PC-3 (cell line): ENCODE results near the gene BATF3. TPM values are rescaled to one million over a fixed set of nuclear protein-coding genes. Genes with fewer than 3 reads are reported as not detected.

Experiments used
- ATAC-seq: fragments of 200-7000 bp; cut with Tn5 transposase; 2 replicates; pipeline ENCODE4 v1.9.1; 2020; ENCODE audit warnings: mild to moderate bottlenecking, moderate library complexity
- BruUV-seq: library from RNA; stranded (reverse); fragments of 400-500 nt; replicated peaks from 2 replicates; lab custom pipeline; 2021; lab: Mats Ljungman, UMichigan
- CTCF ChIA-PET: fragments of 300-600 bp; sonication (Branson Sonifier 250); formaldehyde crosslinking; loops from one replicate; lab custom pipeline; 2022; ENCODE audit warnings: antibody characterized with exemption; lab: Charles Lee
- POLR2A ChIA-PET: fragments of 300-600 bp; sonication (Branson Sonifier 250); formaldehyde crosslinking; loops from one replicate; lab custom pipeline; 2022; ENCODE audit warnings: antibody characterized with exemption; ENCODE audit not compliant: unreplicated experiment; lab: Charles Lee
- DNase-seq: peaks from one replicate; pipeline ENCODE4 v3.0.0-alpha.2; 2015
- H2AFZ ChIP-seq: fragments of 300-600 bp; sonication (generic); 2 replicates; pipeline ENCODE4 v1.6.0; 2016; ENCODE audit warnings: antibody characterized with exemption, low read length
- H3F3A ChIP-seq: fragments of 300-600 bp; sonication (generic); one replicate; pipeline ENCODE4 v1.6.0; 2017; ENCODE audit warnings: antibody characterized with exemption, low read length, control low read depth, mild to moderate bottlenecking; ENCODE audit not compliant: unreplicated experiment
- H3K27ac ChIP-seq: fragments of 300-600 bp; sonication (generic); 2 replicates; pipeline ENCODE4 v1.5.1; 2016; ENCODE audit warnings: mild to moderate bottlenecking, low read length
- H3K27me3 ChIP-seq: fragments of 300-600 bp; sonication (generic); 2 replicates; pipeline ENCODE4 v1.6.1; 2016; ENCODE audit warnings: low read length, mixed read lengths
- H3K36me3 ChIP-seq: fragments of 300-600 bp; sonication (generic); 2 replicates; pipeline ENCODE4 v1.6.1; 2016; ENCODE audit warnings: low read depth, mixed run types, low read length, mixed read lengths
- H3K4me1 ChIP-seq: fragments of 300-600 bp; sonication (generic); 2 replicates; pipeline ENCODE4 v1.5.1; 2016; ENCODE audit warnings: low read length; ENCODE audit not compliant: insufficient read depth
- H3K4me2 ChIP-seq: fragments of 300-600 bp; sonication (generic); 2 replicates; pipeline ENCODE4 v1.6.0; 2016; ENCODE audit warnings: low read length
- H3K4me3 ChIP-seq: fragments of 300-600 bp; sonication (generic); 2 replicates; pipeline ENCODE4 v1.5.1; 2016; ENCODE audit warnings: mild to moderate bottlenecking, low read length, mixed read lengths
- H3K79me2 ChIP-seq: fragments of 300-600 bp; sonication (generic); 2 replicates; pipeline ENCODE4 v1.6.1; 2017; ENCODE audit warnings: low read length, mixed read lengths
- H3K9ac ChIP-seq: fragments of 300-600 bp; sonication (generic); 2 replicates; pipeline ENCODE4 v1.6.0; 2016; ENCODE audit warnings: mild to moderate bottlenecking, low read length
- H3K9me2 ChIP-seq: fragments of 300-600 bp; sonication (generic); replicated peaks from 2 replicates; pipeline ENCODE4 v1.6.1; 2016; ENCODE audit warnings: mixed run types, low read length, mixed read lengths
- H3K9me3 ChIP-seq: fragments of 300-600 bp; sonication (generic); 2 replicates; pipeline ENCODE4 v1.6.1; 2016; ENCODE audit warnings: low read length, mixed read lengths
- H4K20me1 ChIP-seq: fragments of 300-600 bp; sonication (generic); 2 replicates; pipeline ENCODE4 v1.6.1; 2016; ENCODE audit warnings: low read length, mixed read lengths
- CTCF ChIP-seq: fragments of 300-600 bp; sonication (generic); conservative IDR thresholded peaks from 2 replicates; pipeline ENCODE4 v1.5.1; 2017; ENCODE audit warnings: antibody characterized with exemption, low read depth, mild to moderate bottlenecking, low read length
- EZH2 ChIP-seq: fragments of 300-600 bp; sonication (generic); IDR thresholded peaks from one replicate; pipeline ENCODE4 v1.6.1; 2017; ENCODE audit warnings: antibody characterized with exemption, mild to moderate bottlenecking, low read length; ENCODE audit not compliant: unreplicated experiment
- EZH2phosphoT487 ChIP-seq: fragments of 300-600 bp; sonication (generic); IDR thresholded peaks from 2 replicates; pipeline ENCODE4 v1.6.1; 2018; ENCODE audit warnings: mild to moderate bottlenecking, antibody characterized with exemption, low read length, borderline replicate concordance
- intact Hi-C: fragments of 100-400 bp; cut with micrococcal nuclease; formaldehyde crosslinking; loops from 2 replicates; pipeline ENCODE4 v1.9.0; 2023
- total RNA-seq: library from RNA; depleted of rRNA; stranded (reverse); fragments of >200 nt; gene quantifications from 2 replicates; pipeline ENCODE4 v1.2.3, GENCODE V29; 2014

BATF3 gene
- total RNA-seq, 1 experiment from 2014 or later, result 4.3 TPM

- peak overlapping the region; percentile 81 for H3K4me2 ChIP-seq
- H3K4me3 ChIP-seq, result peak overlapping the region; percentile 63
- no peaks in the 10 kb centered on the region for H3K79me2 ChIP-seq
- H3K9me2 ChIP-seq, result no peaks in the 10 kb centered on the region
- H3F3A ChIP-seq, result no peaks in the 10 kb centered on the region
- no peaks in the 10 kb centered on the region for H4K20me1 ChIP-seq
- H2AFZ ChIP-seq, result peak overlapping the region; percentile 81
- peaks cover 73% of the 10 kb centered on the region for H3K27me3 ChIP-seq
- H3K4me1 ChIP-seq, result peaks cover 18% of the 10 kb centered on the region
- ATAC-seq, result no peak
- BruUV-seq, result no TSS peak
- H3K9me3 ChIP-seq, result no peaks in the 10 kb centered on the region
- H3K27ac ChIP-seq, result no peak overlapping the region
- H3K36me3 ChIP-seq, result no peaks in the 10 kb centered on the region
- H3K9ac ChIP-seq, result no peak overlapping the region
- POLR2A ChIA-PET, result no interaction called here
- intact Hi-C loops, result no loop called here
- TF ChIP-seq EZH2 (no peak), EZH2phosphoT487 (no peak), CTCF (no peak)
- no peak for DNase-seq
- CTCF ChIA-PET, result no interaction called here
These were observed 1.1 kb downstream of the BATF3 start for GRCh38 chr1:212698467-212699103.

GRCh38 chr1:212696721-212697331, 2.8 kb downstream of the BATF3 start:
- peaks cover 62% of the 10 kb centered on the region for H3K27me3 ChIP-seq
- no peak overlapping the region for H3K4me2 ChIP-seq
- H4K20me1 ChIP-seq, result no peaks in the 10 kb centered on the region
- no peaks in the 10 kb centered on the region for H3K79me2 ChIP-seq
- TF ChIP-seq EZH2, result no peak
- no peak for TF ChIP-seq EZH2phosphoT487
- no peak for TF ChIP-seq CTCF
- no peaks in the 10 kb centered on the region for H3K9me2 ChIP-seq
- no peak overlapping the region for H2AFZ ChIP-seq
- no peak overlapping the region for H3K4me3 ChIP-seq
- no peak for ATAC-seq
- POLR2A ChIA-PET, result interaction anchor here (0.6 kb wide), 1 partner anchor 79 kb away, joined by 5 read pairs; no protein-coding TSS in a partner anchor
- no TSS peak for BruUV-seq
- no peak overlapping the region for H3K9ac ChIP-seq
- CTCF ChIA-PET, result no interaction called here
- H3K36me3 ChIP-seq, result no peaks in the 10 kb centered on the region
- intact Hi-C loops, result no loop called here
- DNase-seq, result no peak
- no peak overlapping the region for H3K27ac ChIP-seq
- no peaks in the 10 kb centered on the region for H3F3A ChIP-seq
- no peaks in the 10 kb centered on the region for H3K9me3 ChIP-seq
- H3K4me1 ChIP-seq, result peaks cover 21% of the 10 kb centered on the region
